ENCODE measurements around the gene SMURF1. TPM values are rescaled to one million over a fixed set of nuclear protein-coding genes. Genes with fewer than 3 reads are reported as not detected.
A peak's percentile ranks its signal among the peaks of the same experiment; 100 is the strongest.

SMURF1 gene
- total and polyA plus RNA-seq, 5 experiments from 2014 or later, result 0.95 to 29.1 (median 3.2) TPM

DNA sequence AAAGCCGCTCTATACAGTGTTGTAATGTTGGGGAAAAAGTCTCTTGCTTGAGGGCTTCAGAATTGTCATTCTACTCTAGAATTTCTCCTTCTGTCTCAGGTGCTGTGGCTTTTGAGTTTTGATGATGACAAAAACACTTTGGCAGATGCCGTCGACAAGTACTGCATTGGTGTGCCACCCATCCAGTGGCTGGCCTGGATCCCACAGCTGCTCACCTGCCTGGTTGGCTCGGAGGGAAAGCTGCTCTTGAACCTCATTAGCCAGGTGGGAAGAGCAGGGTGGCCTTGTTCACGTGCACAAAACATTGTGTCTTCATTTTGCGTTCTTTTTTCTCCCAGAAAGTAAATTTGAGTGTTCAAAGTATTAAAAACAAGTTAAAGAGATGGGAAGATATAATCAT is 153.6 kb downstream of the SMURF1 start:
- Mint-ChIP-seq H3K9me3 (peaks cover 0 to 9% (median 0%) of the 10 kb centered on the region in 9 donors), H3K36me3 (peaks cover 18 to 84% (median 41%) of the 10 kb centered on the region in 3 donors), H3K4me1 (peaks cover 18 to 52% (median 31%) of the 10 kb centered on the region in 4 donors), H3K27me3 (no peaks in the 10 kb centered on the region), H3K4me3 (peak overlapping the region in 2 of 10 donors; percentile 14 to 18), H3K27ac (peak overlapping the region in 9 of 10 donors; percentile 25 to 93 (median 76))
- no peak for ATAC-seq
- POLR2A ChIA-PET, result interaction anchor here (1.7 kb wide), 1 partner anchor 11 kb away, joined by 3 read pairs; no protein-coding TSS in a partner anchor
- DNase-seq, result no peak

GRCh38 chr7:98988641-98989040 is 155.3 kb downstream of the SMURF1 start:
- ATAC-seq (no peak), DNase-seq (no peak)
- Mint-ChIP-seq H3K27me3 (no peaks in the 10 kb centered on the region), H3K36me3 (peaks cover 28 to 89% (median 54%) of the 10 kb centered on the region in 3 donors), H3K27ac (peak overlapping the region; percentile 82 to 96 (median 92)), H3K4me3 (peak overlapping the region in 9 of 10 donors; percentile 39 to 84 (median 66)), H3K9me3 (peaks cover 0 to 9% (median 0%) of the 10 kb centered on the region in 9 donors), H3K4me1 (peaks cover 18 to 49% (median 29%) of the 10 kb centered on the region in 4 donors)
- POLR2A ChIA-PET, result interaction anchor here (0.8 to 1.6 kb wide), 4 partner anchors 12 to 786 kb away, joined by 3 to 12 read pairs (median 3); partner anchors contain the start of gene TRRAP

DNA sequence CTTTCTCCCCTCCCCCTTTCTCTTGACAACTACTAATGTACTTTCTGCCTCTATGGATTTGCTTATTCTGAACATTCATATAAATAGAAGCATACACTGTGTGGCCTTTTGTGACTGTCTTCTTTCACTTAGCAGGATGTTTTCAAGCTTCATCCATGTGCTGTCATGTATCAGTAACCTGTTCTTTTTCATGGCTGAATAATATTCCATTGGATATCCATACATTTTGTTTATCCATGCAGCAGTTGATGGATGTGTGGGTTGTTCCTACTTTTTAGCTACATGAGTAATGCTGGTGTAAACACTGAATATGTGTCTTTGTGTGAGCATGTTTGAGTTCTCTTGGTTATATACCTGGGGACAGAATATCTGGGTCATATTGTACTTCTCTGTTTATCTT is 158.0 kb downstream of the SMURF1 start:
- H3K9me3 Mint-ChIP-seq, result peaks cover 0 to 9% (median 0%) of the 10 kb centered on the region in 9 donors
- peaks cover 22 to 89% (median 62%) of the 10 kb centered on the region in 3 donors for H3K36me3 Mint-ChIP-seq
- POLR2A ChIA-PET, result interaction anchor here (0.6 kb wide), 1 partner anchor 1471 kb away, joined by 3 read pairs; no protein-coding TSS in a partner anchor
- peak overlapping the region in 3 of 10 donors; percentile 44 to 79 (median 45) for H3K27ac Mint-ChIP-seq
- H3K27me3 Mint-ChIP-seq, result no peaks in the 10 kb centered on the region
- DNase-seq (no peak), ATAC-seq (no peak)
- H3K4me1 Mint-ChIP-seq, result peaks cover 15 to 38% (median 29%) of the 10 kb centered on the region in 4 donors
- no peak overlapping the region for H3K4me3 Mint-ChIP-seq

DNA sequence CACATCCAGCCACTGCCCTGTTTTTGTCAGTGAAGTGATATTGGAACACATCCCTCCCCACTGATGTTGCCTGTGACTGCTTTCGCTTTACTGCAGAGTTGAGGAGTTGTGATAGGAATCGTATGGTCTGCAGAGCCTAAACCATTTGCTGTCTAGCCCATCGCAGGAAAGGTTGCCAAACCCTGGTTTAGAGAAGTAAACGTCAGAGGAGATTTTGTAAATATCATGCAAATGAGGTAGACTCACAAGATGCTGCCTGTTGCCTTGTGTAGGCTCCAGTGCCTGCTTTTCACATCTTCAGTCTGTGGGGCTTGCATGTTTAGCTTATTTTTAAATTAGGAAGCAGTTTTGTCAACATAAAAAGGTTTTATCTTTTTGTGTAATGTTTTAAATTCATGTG is 158.5 kb downstream of the SMURF1 start:
- peaks cover 22 to 91% (median 63%) of the 10 kb centered on the region in 3 donors for H3K36me3 Mint-ChIP-seq
- POLR2A ChIA-PET, result no interaction called here
- DNase-seq (no peak), ATAC-seq (no peak)
- H3K27ac Mint-ChIP-seq, result peak overlapping the region in 2 of 10 donors; percentile 44 to 79
- no peak overlapping the region for H3K4me3 Mint-ChIP-seq
- peaks cover 15 to 37% (median 29%) of the 10 kb centered on the region in 4 donors for H3K4me1 Mint-ChIP-seq
- H3K27me3 Mint-ChIP-seq, result no peaks in the 10 kb centered on the region
- peaks cover 0 to 9% (median 0%) of the 10 kb centered on the region in 9 donors for H3K9me3 Mint-ChIP-seq

- peaks cover 22 to 93% (median 66%) of the 10 kb centered on the region in 3 donors for H3K36me3 Mint-ChIP-seq
Measured at GRCh38 chr7:98984126-98984525, 159.8 kb downstream of the SMURF1 start.

GRCh38 chr7:98982686-98983085 is 161.2 kb downstream of the SMURF1 start:
- ATAC-seq (no peak), DNase-seq (no peak)
- no peaks in the 10 kb centered on the region for H3K27me3 Mint-ChIP-seq
- peaks cover 4 to 12% (median 7%) of the 10 kb centered on the region in 4 donors for H3K4me1 Mint-ChIP-seq
- POLR2A ChIA-PET, result no interaction called here
- H3K9me3 Mint-ChIP-seq, result peaks cover 0 to 9% (median 0%) of the 10 kb centered on the region in 9 donors
- H3K4me3 Mint-ChIP-seq, result no peak overlapping the region
- H3K27ac Mint-ChIP-seq, result peak overlapping the region in 1 of 10 donors; percentile 15
- peaks cover 22 to 99% (median 65%) of the 10 kb centered on the region in 3 donors for H3K36me3 Mint-ChIP-seq

More at GRCh38 chr7:98984126-98984525, 159.8 kb downstream of the SMURF1 start:
- ATAC-seq (no peak), DNase-seq (no peak)
- Mint-ChIP-seq H3K9me3 (peaks cover 0 to 9% (median 0%) of the 10 kb centered on the region in 9 donors), H3K4me3 (no peak overlapping the region), H3K27me3 (no peaks in the 10 kb centered on the region), H3K27ac (peak overlapping the region in 1 of 10 donors; percentile 34), H3K4me1 (peaks cover 9 to 26% (median 22%) of the 10 kb centered on the region in 4 donors)
- POLR2A ChIA-PET, result interaction anchor here (0.6 kb wide), 1 partner anchor 788 kb away, joined by 6 read pairs; no protein-coding TSS in a partner anchor

GRCh38 chr7:98981701-98982100 is 162.2 kb downstream of the SMURF1 start:
- POLR2A ChIA-PET, result no interaction called here
- no peak for ATAC-seq
- no peak for DNase-seq
- no peaks in the 10 kb centered on the region for H3K27me3 Mint-ChIP-seq
- peaks cover 0 to 9% (median 0%) of the 10 kb centered on the region in 9 donors for H3K9me3 Mint-ChIP-seq
- no peak overlapping the region for H3K4me3 Mint-ChIP-seq
- H3K27ac Mint-ChIP-seq, result peak overlapping the region in 1 of 10 donors; percentile 34
- H3K4me1 Mint-ChIP-seq, result peaks cover 0 to 4% (median 0%) of the 10 kb centered on the region in 4 donors
- H3K36me3 Mint-ChIP-seq, result peaks cover 22 to 99% (median 64%) of the 10 kb centered on the region in 3 donors

- DNase-seq, result no peak
Measured at GRCh38 chr7:98978672-98979071, 165.2 kb downstream of the SMURF1 start.

More at GRCh38 chr7:98978672-98979071, 165.2 kb downstream of the SMURF1 start:
- Mint-ChIP-seq H3K27me3 (no peaks in the 10 kb centered on the region), H3K9me3 (no peaks in the 10 kb centered on the region), H3K36me3 (peaks cover 0 to 99% (median 51%) of the 10 kb centered on the region in 3 donors), H3K27ac (peak overlapping the region in 1 of 10 donors; percentile 32), H3K4me3 (no peak overlapping the region), H3K4me1 (peaks cover 0 to 1% (median 0%) of the 10 kb centered on the region in 4 donors)
- ATAC-seq, result no peak
- POLR2A ChIA-PET, result no interaction called here

Other genes with a start within 250 kb of the SMURF1 start
- gene KPNA7, start 64.0 kb upstream of the SMURF1 start, total RNA-seq, result 1 to 10 TPM; 1.5 to 1.7 TPM
- gene KPNA7, start 64.0 kb upstream of the SMURF1 start, polyA plus RNA-seq, result not detected
- not detected for gene MYH16, start 128.7 kb upstream of the SMURF1 start, total RNA-seq
- not detected for gene MYH16, start 128.7 kb upstream of the SMURF1 start, polyA plus RNA-seq
- gene ARPC1A, start 181.8 kb upstream of the SMURF1 start, total RNA-seq, result 10 to 100 TPM; 45.5 to 47.2 TPM
- 10 to 100 TPM; 42.7 to 74.8 (median 63.6) TPM for gene ARPC1A, start 181.8 kb upstream of the SMURF1 start, polyA plus RNA-seq
- gene ARPC1B, start 230.6 kb upstream of the SMURF1 start, total RNA-seq, result 100 to 1,000 TPM; 165 to 170 TPM
- gene ARPC1B, start 230.6 kb upstream of the SMURF1 start, polyA plus RNA-seq, result 100 to 1,000 TPM; 597 to 712 (median 662) TPM